Osteoblast (primary cell): Measurements from ENCODE around the gene LRRC4C. TPM values are rescaled to one million over a fixed set of nuclear protein-coding genes. Genes with fewer than 3 reads are reported as not detected.

ENCODE experiments used
- DNase-seq: peaks from one replicate; pipeline ENCODE4 v3.0.0; 2011; ENCODE audit warnings: low spot score, mixed read lengths; ENCODE audit not compliant: insufficient read length; ENCODE audit errors: missing footprints
- H2AFZ ChIP-seq: 2 replicates; pipeline ENCODE4 v1.6.0; 2011; ENCODE audit warnings: mild to moderate bottlenecking, low read length
- H3K27ac ChIP-seq: 2 replicates; pipeline ENCODE4 v1.5.1; 2011; ENCODE audit warnings: mild to moderate bottlenecking, low read depth, low read length, moderate library complexity
- H3K27me3 ChIP-seq: 2 replicates; pipeline ENCODE4 v1.6.0; 2012; ENCODE audit warnings: mild to moderate bottlenecking, control low read depth, inconsistent platforms, low read length, moderate library complexity; ENCODE audit not compliant: insufficient read depth
- H3K36me3 ChIP-seq: 2 replicates; pipeline ENCODE4 v1.5.1; 2011; ENCODE audit warnings: mild to moderate bottlenecking, low read length, control low read depth, moderate library complexity; ENCODE audit not compliant: insufficient read depth
- H3K4me1 ChIP-seq: 2 replicates; pipeline ENCODE4 v1.5.1; 2011; ENCODE audit warnings: mild to moderate bottlenecking, low read length, control low read depth, moderate library complexity; ENCODE audit not compliant: insufficient read depth
- H3K4me2 ChIP-seq: 2 replicates; pipeline ENCODE4 v1.6.0; 2011; ENCODE audit warnings: mild to moderate bottlenecking, low read length; ENCODE audit not compliant: insufficient read depth
- H3K4me3 ChIP-seq: fragments of 200-600 bp; sonication (generic); 3 replicates; pipeline ENCODE4 v1.5.1; 2012; ENCODE audit warnings: mild to moderate bottlenecking, low read length, inconsistent platforms; ENCODE audit not compliant: insufficient read depth
- H3K79me2 ChIP-seq: 2 replicates; pipeline ENCODE4 v1.6.0; 2012; ENCODE audit warnings: mild to moderate bottlenecking, low read length, control low read depth, inconsistent platforms; ENCODE audit not compliant: insufficient read depth
- H3K9me3 ChIP-seq: 2 replicates; pipeline ENCODE4 v1.5.1; 2011; ENCODE audit warnings: low read depth, low read length, control low read depth
- H4K20me1 ChIP-seq: 2 replicates; pipeline ENCODE4 v1.6.0; 2012; ENCODE audit warnings: mild to moderate bottlenecking, low read length, control low read depth; ENCODE audit not compliant: insufficient read depth
- CTCF ChIP-seq: IDR thresholded peaks from 2 replicates; pipeline ENCODE4 v1.5.1; 2011; ENCODE audit warnings: mild to moderate bottlenecking, low read depth, low read length, moderate library complexity; ENCODE audit errors: extremely low read depth
- total RNA-seq: library from RNA; depleted of rRNA; stranded (reverse); fragments of >200 nt; gene quantifications from 2 replicates; pipeline ENCODE4 v1.2.3, GENCODE V29; 2012

The LRRC4C gene
- total RNA-seq, 1 donor = 2.2 TPM

- Histone ChIP-seq H3K79me2 (no peaks in the 10 kb centered on the region), H3K4me2 (no peak overlapping the region), H3K27ac (no peak overlapping the region), H3K27me3 (no peaks in the 10 kb centered on the region), H3K4me3 (no peak overlapping the region), H4K20me1 (no peaks in the 10 kb centered on the region), H3K4me1 (no peaks in the 10 kb centered on the region), H3K36me3 (no peaks in the 10 kb centered on the region), H3K9me3 (no peaks in the 10 kb centered on the region), H2AFZ (no peak overlapping the region)
- no peak for DNase-seq
- TF ChIP-seq CTCF = no peak
Observed at GRCh38 chr11:41118521-41118920, 340.9 kb downstream of the LRRC4C start.

- Histone ChIP-seq H3K9me3 (no peaks in the 10 kb centered on the region), H3K79me2 (no peaks in the 10 kb centered on the region), H3K36me3 (no peaks in the 10 kb centered on the region), H3K4me2 (no peak overlapping the region), H4K20me1 (no peaks in the 10 kb centered on the region), H3K4me1 (no peaks in the 10 kb centered on the region), H2AFZ (no peak overlapping the region), H3K27ac (no peak overlapping the region), H3K27me3 (no peaks in the 10 kb centered on the region), H3K4me3 (no peak overlapping the region)
- DNase-seq = no peak
- TF ChIP-seq CTCF = no peak
Observed at GRCh38 chr11:41116970-41117369, 342.5 kb downstream of the LRRC4C start.

- no peaks in the 10 kb centered on the region for H3K4me1 ChIP-seq
- H3K9me3 ChIP-seq = no peaks in the 10 kb centered on the region
- H3K36me3 ChIP-seq = no peaks in the 10 kb centered on the region
- no peak for DNase-seq
- no peak overlapping the region for H2AFZ ChIP-seq
- no peaks in the 10 kb centered on the region for H3K79me2 ChIP-seq
- no peaks in the 10 kb centered on the region for H3K27me3 ChIP-seq
- H3K4me3 ChIP-seq = no peak overlapping the region
- H3K4me2 ChIP-seq = no peak overlapping the region
- H4K20me1 ChIP-seq = no peaks in the 10 kb centered on the region
- H3K27ac ChIP-seq = no peak overlapping the region
- no peak for TF ChIP-seq CTCF
Observed at GRCh38 chr11:41115066-41115465, 344.4 kb downstream of the LRRC4C start.

GRCh38 chr11:41113160-41113559 is 346.3 kb downstream of the LRRC4C start:
- Histone ChIP-seq H3K9me3 (no peaks in the 10 kb centered on the region), H3K4me3 (no peak overlapping the region), H3K36me3 (no peaks in the 10 kb centered on the region), H4K20me1 (no peaks in the 10 kb centered on the region), H3K27me3 (no peaks in the 10 kb centered on the region), H3K4me1 (no peaks in the 10 kb centered on the region), H3K4me2 (no peak overlapping the region), H2AFZ (no peak overlapping the region), H3K79me2 (no peaks in the 10 kb centered on the region), H3K27ac (no peak overlapping the region)
- no peak for TF ChIP-seq CTCF
- no peak for DNase-seq
